ENCODE measurements around the gene FBXW11.
"Not testable (repeated sequence)": the region's sequence is repeated elsewhere in the genome, so short reads cannot be mapped to it uniquely, and the experiment has no call there.

The FBXW11 gene

DNA sequence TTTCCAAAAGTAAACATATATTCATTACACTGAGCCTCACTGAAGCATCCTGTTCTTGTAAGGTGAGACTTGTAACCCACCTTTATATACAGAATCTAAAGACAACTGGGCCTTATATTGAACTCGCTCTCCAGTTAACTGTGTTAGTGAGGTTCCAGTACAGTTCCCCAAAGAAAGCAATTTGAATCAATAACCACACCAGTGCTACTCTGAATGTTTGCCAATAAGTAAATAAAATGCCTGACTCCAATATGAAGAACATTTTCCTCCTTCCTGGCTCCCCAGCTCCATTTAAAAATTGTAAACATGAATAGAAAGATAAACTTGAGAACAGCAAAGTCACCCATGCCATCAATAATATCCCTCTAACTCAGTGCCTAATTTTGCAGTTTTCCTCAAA lies 50.1 kb downstream of the FBXW11 start:
- DNase-seq, result no peak

DNA sequence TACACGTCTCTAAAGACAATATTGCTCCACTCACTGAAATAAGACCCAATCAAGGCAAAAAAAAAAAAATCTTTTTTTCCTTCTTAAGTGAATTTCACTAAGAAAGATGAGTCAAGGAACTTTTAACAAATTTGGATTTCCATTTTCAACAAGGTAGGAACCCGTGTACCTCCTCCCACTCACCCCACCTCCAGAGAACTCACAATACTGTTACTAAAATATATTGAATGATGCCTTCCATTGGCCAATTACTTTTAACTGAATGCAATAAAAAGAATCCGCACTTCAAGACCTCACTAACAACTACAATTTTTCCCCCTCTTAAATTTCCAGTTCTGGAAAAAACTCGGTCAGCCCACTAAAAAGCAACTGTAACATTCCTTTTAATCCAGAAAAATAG lies 50.7 kb downstream of the FBXW11 start:
- peak in 7 of 56 donors; percentile 17 to 46 (median 31) for DNase-seq

DNA sequence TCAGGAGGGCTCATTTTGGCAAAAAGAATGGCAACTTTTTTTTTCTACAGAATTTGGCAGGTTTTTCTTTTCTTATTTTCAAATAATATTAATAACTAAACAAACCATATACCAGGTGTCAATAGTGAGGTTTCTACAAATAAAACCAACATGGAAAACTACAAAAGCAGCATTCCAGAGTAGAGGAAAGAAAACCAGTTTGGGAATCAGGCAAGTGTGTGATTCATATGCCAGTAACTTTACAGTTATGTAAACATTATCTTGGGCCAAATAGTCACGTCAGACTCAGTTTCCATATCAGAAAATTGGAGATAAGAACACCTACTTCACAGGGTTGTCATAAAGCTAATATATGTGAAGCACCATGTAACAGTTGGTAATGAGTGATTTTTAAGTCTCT lies 51.7 kb downstream of the FBXW11 start:
- no peak for DNase-seq

DNA sequence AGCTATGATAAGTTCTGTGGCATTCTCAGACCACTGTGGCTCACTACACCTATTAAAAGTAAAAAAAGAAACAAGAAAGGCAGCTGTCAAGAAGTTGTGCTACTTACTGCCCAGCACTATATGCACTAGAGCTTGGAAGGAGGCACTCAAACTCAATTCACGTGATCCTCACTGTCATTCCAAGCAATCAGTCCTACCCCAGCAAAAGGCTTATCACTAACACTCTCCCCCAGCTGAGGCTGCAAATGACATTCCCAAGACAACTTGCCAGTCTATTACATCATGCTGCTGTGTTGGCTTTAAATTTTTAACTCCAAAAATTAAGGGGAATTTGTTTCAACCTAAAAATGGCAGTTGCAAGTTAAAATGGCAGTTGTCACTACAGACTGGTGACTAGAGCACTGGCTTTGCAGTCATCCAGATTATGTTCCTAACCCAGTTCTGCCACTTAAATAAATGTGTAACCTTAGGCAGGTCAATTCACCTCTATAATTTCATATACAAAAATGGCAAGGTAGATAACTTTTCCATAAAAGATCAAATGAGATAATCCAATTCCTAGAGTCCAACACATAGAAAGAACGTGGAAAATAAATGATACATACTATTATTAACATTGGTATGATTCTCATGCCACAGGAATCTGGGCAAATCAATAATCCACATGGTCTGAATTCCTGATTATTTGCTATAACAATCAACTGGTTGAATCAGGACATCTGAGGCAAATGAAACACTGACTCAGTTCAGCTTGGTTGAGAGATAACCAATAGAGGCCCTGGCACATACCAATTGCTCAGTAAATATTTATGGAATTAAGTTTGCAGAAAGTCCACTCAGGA lies 52.4 kb downstream of the FBXW11 start:
- DNase-seq, result no peak

DNA sequence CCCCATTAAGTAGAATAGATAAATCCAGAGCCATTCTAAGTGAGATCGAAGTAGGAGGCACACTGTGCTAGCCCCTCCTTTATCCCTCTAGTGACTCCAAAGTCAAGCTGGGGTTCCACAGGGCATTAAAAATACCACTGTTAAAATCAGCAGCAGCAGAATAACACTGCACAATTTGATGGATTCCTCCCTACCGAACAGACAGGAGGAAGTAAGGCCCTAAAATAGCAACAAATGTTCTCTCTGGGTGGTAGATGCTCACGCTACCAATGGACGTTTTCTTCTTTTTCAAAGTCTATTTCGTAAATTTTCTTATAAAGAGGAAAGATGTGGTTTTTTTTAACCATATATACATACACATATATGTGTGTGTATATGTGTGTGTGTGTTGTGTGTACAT lies 54.4 kb downstream of the FBXW11 start:
- no peak for DNase-seq

DNA sequence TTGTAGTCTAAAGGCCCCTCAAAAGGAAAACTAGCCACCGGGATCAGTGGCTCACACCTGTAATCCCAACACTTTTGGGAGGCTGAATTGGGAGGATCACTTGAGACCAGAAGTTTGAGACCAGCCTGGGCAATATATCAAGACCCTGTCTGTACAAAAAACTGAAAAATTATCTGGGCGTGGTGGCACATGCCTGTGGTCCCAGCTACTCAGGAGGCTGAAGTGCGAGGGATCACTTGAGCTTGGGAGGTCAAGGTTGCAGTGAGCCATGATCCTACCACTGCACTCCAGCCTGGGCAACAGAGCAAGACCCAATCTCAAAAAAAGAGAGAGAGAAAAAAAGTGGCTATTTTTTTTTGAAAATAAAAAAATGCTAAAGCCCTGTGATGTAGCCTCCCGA lies 55.2 kb downstream of the FBXW11 start:
- DNase-seq, result no peak

DNA sequence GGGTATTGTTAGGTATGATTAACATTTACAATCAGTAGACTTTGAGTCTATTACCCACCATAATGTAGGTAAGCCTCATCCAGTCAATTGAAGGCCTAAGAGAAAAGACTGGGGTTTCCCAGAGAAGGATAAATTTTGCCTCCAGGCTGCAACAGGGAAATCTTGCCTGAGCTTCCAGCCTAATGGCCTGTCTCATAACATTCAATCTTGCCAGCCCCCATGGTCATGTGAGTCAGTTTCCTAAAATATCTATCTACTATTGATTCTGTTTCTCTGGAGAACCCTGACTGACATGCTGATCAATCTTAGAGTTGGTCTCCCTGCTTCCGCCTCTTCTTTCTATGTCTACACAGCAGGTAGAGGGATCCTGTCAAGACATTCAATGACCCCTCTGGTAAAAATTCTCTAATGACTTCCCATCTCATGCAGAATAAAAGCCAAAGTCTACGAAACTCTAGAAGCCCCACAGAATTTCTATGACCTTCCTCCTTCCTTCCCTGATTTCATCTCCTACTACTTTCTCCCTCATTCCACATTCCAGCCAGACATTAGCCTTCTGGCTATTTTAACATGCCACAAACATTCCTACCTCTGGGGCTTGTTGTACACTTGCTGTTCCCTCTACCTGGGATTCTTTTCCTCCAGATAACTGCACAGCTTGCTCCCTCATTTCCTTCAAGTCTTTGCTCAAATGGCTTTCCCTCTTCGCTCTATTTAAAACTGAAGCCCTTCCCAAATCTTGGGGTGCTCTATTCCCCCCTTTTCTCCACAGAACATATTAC lies 60.2 kb downstream of the FBXW11 start:
- no peak for DNase-seq

DNA sequence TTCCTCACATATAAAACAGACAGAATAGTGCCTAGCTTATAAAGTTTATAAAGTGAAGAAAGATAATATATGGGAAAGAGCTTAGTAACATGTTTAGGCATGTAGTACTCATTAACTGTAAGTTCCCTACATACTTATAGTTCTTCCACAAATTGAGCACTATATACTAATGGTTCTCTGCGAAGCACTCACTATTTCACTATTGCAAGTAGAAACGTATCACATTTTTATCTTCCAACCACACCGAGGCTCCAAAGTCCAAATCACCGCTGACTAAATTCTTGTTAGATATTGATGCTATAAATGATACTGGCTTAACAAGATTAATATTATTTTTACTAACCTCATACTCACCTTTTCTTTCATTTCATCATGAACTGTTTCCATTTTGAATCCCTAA lies 61.0 kb downstream of the FBXW11 start:
- DNase-seq, result no peak

DNA sequence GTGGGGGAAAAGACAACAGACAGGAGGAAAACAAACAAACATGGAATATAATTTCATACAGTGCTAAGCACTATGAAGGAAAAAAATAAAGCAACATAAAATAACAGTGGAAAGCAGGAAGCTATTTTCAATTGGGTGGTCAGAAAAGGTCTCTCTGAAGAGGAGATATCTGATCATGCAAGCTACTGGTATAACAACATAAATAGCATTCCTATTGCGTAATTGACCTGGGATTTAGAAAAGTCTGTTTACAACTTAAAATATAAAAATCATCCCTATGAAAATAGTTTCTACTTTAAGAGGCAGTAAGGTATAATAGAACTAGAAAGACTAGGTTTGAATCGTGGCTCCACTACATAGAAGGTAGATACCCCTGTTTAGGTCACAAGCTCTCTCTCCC lies 61.4 kb downstream of the FBXW11 start:
- no peak for DNase-seq

DNA sequence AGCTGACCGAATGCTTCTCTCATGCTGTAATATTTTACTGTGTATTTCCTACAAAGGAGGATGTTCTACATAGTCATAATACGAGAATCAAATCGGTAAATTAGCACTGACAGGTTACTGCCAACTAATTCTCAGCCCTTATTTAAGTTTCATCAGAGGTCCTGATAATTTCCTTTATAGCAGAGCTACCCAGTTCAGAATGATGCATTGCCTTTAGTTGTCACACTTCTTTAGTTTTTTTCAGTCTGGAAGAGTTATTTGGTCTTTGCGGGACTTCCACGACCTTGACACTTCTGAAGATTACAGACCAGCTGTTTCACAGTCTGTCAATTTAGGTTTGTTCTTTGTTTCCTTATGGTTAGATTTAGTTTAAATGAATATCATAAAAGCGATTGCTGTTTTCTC lies 64.3 kb downstream of the FBXW11 start:
- not testable (repeated sequence) for DNase-seq

DNA sequence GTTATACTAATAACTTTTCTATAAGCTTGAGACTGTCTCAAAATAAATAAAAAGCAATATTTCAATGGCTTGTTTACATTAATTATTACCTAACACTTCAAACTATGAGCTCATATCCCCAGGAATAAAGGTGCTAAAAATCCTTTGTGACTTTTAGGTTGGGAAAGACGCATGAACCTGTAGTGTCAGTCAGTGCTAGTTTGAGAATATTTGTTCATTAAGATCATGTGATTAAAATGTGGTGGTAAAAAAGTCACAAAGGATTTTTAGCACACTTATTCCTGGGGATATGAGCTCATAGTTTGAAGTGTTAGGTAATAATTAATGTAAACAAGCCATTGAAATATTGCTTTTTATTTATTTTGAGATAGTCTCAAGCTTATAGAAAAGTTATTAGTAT lies 64.8 kb downstream of the FBXW11 start:
- DNase-seq, result not testable (repeated sequence)

DNA sequence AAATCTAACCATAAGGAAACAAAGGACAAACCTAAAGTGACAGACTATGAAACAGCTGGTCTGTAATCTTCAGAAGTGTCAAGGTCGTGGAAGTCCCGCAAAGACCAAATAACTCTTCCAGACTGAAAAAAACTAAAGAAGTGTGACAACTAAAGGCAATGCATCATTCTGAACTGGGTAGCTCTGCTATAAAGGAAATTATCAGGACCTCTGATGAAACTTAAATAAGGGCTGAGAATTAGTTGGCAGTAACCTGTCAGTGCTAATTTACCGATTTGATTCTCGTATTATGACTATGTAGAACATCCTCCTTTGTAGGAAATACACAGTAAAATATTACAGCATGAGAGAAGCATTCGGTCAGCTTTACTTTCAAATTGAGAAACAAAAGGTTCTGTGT lies 65.2 kb downstream of the FBXW11 start:
- DNase-seq, result not testable (repeated sequence)

DNA sequence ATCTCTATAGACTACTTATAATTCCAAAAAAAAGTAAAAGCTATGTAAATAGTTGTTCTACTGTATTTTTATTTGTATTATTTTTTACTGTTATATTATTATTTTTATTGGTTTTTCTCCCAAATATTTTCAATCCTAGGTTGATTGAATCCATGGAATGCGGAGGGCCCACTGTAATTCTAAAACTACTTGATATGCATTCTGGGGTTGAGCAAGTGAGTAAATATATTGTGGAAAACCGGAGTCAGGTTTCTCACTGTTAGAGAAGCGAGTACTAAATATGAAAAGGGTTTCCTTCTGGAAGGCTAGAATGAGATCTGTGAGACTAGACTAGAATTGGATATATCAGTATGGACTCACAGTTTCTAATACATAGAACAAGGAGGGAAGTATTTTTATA lies 66.5 kb downstream of the FBXW11 start:
- DNase-seq, result no peak

DNA sequence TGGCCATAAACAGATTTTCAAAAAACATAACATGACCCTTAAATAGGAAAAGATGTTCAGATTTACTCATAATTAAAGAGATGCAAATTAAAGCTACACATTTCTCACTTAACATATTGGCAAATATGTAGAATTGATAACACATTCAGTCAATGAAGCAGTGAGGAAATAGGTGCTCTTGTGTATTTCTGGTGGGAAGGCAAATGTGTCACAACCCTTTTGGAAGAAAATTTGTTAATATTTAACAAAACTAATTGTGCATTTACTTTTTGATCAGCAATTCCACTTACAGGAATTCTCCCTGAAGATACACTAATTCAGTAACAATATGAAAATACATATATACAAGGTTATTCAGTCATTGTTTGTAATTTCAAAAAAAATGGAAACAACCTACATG lies 68.1 kb downstream of the FBXW11 start:
- DNase-seq, result no peak

DNA sequence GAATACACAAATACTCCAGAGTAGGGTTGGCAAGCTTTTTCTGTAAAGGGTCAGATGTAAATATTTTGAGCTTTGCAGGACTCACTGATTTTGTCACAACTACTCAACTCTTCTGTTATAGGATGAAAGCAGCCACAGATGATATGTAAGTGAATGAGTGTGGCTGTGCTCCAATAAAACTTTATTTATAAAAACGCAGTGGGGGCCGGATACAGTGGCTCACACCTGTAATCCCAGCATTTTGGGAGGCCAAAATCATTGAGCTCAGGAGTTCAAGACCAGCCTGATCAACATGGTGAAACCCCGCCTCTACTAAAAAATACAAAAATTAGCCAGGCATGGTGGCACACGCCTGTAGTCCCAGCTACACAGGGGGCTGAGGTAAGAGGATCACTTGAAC lies 69.1 kb downstream of the FBXW11 start:
- no peak for DNase-seq

DNA sequence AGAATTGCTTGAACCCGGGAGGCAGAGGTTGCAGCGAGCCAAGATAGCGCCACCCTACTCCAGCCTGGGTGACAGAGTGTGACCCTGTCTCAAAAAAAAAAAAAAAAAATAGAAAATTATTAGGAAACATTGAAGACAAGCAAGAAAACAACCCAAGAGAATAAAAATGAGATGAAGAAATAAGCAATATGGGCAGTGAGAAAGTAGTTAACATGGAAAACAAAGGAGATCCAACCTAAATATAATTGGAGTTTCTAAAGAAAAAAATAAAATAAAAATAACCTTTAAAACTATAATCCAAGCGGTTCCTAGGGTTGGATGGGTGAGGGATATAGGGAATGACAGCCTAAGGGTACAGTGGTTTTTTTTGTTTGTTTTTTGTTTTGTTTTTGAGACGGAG lies 71.9 kb downstream of the FBXW11 start:
- DNase-seq, result no peak

DNA sequence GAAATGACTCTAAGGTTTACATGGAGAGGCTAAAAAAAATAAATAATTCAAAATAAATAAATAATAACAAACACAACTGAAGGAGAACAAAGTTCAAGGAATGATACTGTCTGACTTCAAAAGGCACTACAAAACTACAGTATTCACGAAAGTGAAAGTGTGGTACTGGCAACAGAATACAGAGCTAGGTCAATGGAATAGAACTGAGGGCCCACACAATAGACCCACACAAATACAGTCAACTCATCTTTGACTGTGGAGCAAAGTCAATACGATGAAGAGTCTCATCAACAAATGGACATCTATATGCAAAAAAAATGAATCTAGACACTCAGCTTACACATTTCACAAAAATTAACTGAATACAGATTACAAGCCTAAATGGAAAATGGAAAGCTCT lies 75.3 kb downstream of the FBXW11 start:
- DNase-seq, result no peak

DNA sequence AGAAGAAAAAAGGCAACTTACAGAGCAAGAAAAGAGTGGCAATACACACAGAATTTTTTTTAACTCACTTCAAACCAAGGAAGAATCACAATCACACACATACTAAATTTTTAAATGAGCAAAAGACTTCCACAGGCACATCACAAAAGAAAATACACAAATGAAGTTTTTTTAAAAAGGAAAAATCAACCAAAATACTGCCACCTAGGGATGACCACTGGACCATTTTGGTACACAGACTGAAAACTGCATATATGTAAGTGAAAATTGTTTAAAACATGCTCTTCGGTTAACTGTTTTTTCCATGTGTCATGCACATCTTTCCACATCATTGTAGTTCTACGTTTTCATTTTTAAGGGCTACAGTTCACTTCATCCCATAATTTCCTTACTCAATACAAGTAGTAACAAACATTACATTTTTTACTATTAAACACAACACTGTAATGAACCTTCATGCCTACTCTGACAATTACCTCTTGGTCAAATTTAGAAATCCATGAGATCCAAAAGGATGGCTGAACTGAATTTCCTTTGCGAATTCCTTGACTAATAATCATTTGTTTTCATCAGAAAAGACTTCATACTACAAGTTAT lies 79.0 kb downstream of the FBXW11 start:
- no peak for DNase-seq

DNA sequence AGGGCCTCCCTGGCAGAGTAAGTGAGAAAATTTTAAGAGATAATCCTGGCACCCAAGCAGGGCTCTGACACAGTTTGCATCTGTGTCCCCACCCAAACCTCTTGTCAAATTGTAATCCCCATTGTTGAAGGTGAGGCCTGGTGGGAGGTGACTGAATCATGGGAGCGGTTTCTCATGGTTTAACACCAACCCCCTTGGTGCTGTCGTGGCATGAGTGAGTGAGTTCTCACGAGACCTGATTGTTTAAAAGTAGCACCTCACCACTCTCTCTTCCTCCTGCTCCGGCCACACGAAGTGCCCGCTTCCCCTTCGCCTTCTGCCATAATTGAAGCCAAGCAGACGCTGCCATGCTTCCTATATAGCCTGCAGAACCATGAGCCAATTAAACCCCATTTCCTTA lies 80.1 kb downstream of the FBXW11 start:
- DNase-seq, result no peak

DNA sequence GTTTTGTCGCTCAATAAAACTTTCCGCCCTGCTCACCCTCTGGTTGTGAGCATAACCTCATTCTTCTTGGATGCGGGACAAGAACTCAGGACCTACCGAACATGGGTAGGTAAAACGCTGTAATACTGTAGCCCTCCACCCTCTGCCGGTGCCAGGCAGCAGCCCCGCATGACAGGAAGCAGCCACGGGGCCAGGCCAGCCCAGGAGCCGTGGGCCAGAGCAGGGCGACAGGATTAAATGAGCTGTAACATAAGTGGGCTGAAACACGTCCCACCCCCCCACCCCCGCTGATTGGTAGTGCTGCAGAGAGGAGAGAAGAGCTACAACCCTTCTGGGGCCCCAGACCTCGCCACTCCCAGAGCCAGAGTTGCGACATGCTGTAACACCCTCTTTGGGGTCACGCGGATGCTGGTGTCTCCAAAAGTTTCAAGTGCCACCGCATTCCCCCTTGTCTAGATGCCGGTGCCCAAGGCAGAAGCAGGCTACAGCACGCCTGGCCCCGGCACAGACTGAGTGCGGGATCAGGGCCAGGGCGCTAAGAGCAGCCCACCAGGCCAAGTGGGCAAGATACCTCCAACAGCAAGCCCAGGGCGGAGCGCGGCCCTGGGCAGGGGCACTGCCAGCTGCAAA lies 81.8 kb downstream of the FBXW11 start:
- no peak for DNase-seq

DNA sequence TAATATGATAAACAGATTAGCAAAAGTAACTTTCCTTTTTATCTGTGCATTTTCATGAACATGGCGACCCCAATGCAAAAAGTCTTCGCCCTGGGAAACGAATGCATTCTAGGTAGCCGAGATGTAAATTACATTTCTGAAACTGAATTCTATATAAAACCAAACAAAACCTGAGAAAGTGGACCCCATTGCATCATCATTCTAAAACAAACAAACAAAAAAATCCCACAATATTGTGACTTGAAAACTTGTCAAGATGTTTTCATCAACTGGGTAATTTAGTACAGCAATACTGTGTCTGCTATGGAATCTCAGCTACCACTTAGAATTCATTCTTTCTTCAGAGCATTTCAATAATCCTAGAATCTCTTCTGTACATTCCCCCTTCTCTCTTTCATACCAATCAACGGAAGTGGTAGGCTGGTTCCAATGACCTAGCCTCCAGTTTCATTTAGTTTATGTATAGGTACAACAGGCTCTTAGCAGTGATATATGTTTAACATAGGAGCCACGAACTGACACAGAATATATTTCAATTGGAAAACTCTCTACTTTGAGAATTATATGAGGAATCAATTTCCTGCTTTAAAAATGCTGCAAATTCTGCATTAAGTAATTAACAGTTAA lies 85.6 kb downstream of the FBXW11 start:
- DNase-seq, result no peak

DNA sequence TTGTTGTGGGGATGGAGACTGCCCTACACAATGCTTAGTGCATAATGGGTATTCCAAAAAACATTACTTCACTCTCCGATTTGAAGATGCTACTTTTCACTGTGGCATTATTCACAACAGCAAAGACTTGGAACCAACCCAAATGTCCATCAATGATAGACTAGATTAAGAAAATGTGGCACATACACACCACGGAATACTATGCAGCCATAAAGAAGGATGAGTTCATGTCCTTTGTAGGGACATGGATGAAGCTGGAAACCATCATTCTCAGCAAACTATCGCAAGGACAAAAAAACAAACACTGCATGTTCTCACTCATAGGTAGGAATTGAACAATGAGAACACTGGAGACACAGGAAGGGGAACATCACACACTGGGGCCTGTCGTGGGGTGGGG lies 90.7 kb downstream of the FBXW11 start:
- DNase-seq, result not testable (repeated sequence)

Measured in nucleus accumbens (tissue), 56 donors.